ENCODE measurements around the gene TRIM71. TPM values are rescaled to one million over a fixed set of nuclear protein-coding genes. Genes with fewer than 3 reads are reported as not detected.

TRIM71 gene
- total RNA-seq, 2 donors from 2014 or later, result not detected

DNA sequence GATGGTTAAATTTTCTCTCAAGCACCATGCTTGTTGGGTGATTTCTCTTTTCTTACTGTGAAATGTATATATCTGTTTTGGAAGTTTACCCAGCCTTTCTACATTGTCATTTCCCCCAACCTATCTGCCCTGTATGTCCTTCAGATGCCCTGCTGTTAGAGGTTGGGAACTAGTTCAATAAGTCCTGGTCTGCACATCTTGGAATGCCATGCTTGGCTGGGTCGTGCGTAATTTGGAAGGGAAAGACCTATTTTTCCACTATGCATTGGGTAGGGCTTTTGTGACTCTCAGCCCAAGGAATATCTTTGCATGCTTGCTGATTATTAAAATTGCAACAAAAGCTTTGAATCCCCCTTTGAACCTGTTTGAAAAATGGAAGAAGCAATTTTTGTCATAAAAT lies 63.8 kb downstream of the TRIM71 start:
- Histone ChIP-seq H3K4me1 (no peaks in the 10 kb centered on the region), H3K27me3 (no peaks in the 10 kb centered on the region), H3K4me3 (no peak overlapping the region), H3K36me3 (no peaks in the 10 kb centered on the region), H3K27ac (no peak overlapping the region), H3K9me3 (no peaks in the 10 kb centered on the region)
- TF ChIP-seq, protein P1, sequence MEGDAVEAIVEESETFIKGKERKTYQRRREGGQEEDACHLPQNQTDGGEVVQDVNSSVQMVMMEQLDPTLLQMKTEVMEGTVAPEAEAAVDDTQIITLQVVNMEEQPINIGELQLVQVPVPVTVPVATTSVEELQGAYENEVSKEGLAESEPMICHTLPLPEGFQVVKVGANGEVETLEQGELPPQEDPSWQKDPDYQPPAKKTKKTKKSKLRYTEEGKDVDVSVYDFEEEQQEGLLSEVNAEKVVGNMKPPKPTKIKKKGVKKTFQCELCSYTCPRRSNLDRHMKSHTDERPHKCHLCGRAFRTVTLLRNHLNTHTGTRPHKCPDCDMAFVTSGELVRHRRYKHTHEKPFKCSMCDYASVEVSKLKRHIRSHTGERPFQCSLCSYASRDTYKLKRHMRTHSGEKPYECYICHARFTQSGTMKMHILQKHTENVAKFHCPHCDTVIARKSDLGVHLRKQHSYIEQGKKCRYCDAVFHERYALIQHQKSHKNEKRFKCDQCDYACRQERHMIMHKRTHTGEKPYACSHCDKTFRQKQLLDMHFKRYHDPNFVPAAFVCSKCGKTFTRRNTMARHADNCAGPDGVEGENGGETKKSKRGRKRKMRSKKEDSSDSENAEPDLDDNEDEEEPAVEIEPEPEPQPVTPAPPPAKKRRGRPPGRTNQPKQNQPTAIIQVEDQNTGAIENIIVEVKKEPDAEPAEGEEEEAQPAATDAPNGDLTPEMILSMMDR (IDR thresholded peaks at IDR 0.05), result no peak
- DNase-seq (ENCODE audit: low spot score), result no peak

DNA sequence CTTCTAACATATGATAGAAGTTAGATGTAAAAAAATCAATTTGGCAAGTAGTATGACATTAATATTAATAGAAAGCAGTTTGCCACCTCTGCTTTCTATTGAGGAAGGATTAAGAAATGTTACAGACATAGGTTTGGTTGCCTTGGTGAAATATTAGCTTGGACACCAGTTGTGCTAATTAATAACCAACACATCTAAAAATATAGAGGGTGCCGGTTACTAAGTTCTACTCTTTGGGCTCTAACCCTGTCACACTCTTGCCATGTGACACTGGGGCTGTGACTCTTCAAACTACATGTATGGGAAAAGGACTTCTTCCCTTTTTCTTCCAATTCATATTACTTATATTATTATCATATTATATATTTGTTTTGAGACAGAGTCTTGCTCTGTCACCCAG lies 64.4 kb downstream of the TRIM71 start:
- Histone ChIP-seq H3K9me3 (no peaks in the 10 kb centered on the region), H3K27me3 (no peaks in the 10 kb centered on the region), H3K4me3 (no peak overlapping the region), H3K4me1 (no peaks in the 10 kb centered on the region), H3K27ac (no peak overlapping the region), H3K36me3 (no peaks in the 10 kb centered on the region)
- TF ChIP-seq, protein P1 (IDR thresholded peaks at IDR 0.05), result no peak
- no peak for DNase-seq (ENCODE audit: low spot score)

DNA sequence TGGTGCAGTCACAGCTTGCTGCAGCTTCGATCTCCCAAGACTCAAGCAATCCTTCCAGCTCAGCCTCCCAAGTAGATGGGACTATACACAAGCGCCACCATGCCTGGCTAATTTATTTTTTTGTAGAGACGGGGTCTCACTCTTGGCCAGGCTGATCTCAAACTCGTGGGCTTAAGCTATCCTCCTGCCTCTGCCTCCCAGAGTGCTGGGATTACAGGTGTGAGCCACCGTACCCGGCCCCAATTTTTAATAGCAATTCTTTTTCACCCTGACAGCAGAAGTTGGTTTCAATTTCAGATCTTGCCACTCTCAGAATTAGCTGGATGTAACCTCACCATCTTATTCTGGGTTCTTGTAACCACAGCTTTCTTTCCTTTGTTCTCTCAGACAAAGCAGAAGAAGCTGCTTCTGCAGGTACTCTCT lies 64.8 kb downstream of the TRIM71 start:
- H3K27me3 ChIP-seq, result no peaks in the 10 kb centered on the region
- no peaks in the 10 kb centered on the region for H3K36me3 ChIP-seq
- H3K9me3 ChIP-seq, result no peaks in the 10 kb centered on the region
- H3K4me3 ChIP-seq, result no peak overlapping the region
- TF ChIP-seq, protein P1 (IDR thresholded peaks at IDR 0.05), result no peak
- no peak overlapping the region for H3K27ac ChIP-seq
- no peaks in the 10 kb centered on the region for H3K4me1 ChIP-seq
- DNase-seq (ENCODE audit: low spot score), result no peak

DNA sequence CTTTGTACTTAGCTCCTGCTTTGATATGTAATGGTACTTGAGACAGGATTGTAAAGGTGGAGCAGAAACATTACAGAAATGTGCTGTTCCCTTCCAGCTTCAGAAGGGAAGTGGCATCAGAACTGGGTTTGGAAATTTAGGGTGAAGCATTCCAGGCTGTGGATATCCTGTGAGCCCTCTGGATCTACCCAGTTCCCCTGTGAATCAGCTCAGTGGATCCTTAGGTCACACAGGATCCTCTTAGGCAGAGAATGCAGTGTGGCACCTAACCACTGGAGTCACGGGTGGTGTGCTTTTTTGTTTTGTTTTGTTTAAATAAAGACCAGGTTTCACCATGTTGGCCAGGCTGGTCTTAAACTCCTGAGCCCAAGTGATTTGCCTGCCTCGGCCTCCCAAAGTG lies 66.0 kb downstream of the TRIM71 start:
- no peaks in the 10 kb centered on the region for H3K9me3 ChIP-seq
- TF ChIP-seq, protein P1 (IDR thresholded peaks at IDR 0.05), result no peak
- H3K4me3 ChIP-seq, result no peak overlapping the region
- H3K4me1 ChIP-seq, result no peaks in the 10 kb centered on the region
- no peak for DNase-seq (ENCODE audit: low spot score)
- H3K27ac ChIP-seq, result no peak overlapping the region
- no peaks in the 10 kb centered on the region for H3K27me3 ChIP-seq
- no peaks in the 10 kb centered on the region for H3K36me3 ChIP-seq

DNA sequence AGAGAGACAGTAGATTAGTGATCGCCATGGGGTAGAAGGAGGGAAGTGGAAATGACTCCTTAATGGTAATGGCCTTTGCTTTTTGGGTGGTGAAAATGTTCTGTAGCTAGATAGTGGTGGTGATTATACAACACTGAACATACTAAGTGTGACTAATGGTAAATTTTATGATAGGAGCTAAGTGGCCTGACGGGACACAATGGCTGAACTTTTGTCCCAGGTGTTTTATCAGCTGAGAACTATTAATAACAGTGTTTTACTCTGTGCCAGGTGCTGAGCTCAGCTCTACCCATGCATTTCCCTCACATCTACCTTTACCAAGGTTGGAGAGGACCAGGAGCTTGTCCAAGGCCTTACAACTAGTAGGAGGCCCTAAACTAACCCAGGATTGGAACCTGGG lies 66.8 kb downstream of the TRIM71 start:
- TF ChIP-seq, protein P1 (IDR thresholded peaks at IDR 0.05), result no peak
- DNase-seq (ENCODE audit: low spot score), result no peak
- no peaks in the 10 kb centered on the region for H3K4me1 ChIP-seq
- H3K27me3 ChIP-seq, result no peaks in the 10 kb centered on the region
- no peak overlapping the region for H3K4me3 ChIP-seq
- H3K36me3 ChIP-seq, result no peaks in the 10 kb centered on the region
- no peaks in the 10 kb centered on the region for H3K9me3 ChIP-seq
- H3K27ac ChIP-seq, result no peak overlapping the region

DNA sequence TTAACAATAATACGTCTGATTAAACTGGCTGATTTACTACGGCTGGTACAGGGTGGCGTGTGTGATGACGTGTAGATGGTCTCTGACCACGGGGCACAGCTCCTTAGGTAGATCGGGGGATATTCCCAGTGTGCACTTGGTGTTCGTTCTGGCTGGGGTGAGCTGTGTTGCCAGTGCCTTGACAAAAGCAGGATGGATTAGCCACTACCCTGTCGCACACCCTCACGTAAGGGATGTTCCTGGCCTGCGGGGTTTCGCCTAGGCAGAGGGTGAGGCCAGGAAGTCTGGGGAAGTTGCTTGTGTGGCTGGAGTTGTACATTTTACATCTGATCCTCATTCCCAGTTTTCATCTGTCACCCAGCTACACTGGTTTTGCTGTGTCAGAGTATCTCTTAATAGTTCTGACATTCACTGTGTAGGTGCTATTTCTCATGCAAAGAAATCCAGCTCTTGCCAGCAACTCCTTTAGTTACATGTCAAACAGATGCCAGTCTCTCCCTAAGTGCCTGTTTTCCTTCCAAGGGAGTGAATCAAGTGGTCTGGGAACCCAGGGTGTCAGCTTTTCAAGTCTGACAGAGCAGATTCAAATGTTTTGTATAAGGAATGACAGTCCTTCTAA lies 67.6 kb downstream of the TRIM71 start:
- Histone ChIP-seq H3K4me3 (no peak overlapping the region), H3K36me3 (no peaks in the 10 kb centered on the region), H3K9me3 (no peaks in the 10 kb centered on the region), H3K27ac (no peak overlapping the region), H3K27me3 (no peaks in the 10 kb centered on the region), H3K4me1 (no peaks in the 10 kb centered on the region)
- DNase-seq (ENCODE audit: low spot score), result no peak
- TF ChIP-seq, protein P1 (IDR thresholded peaks at IDR 0.05), result no peak

Measured in right atrium auricular region (tissue), 2 donors.